Measurements from ENCODE around the gene PNCK. TPM values are rescaled to one million over a fixed set of nuclear protein-coding genes. Genes with fewer than 3 reads are reported as not detected.
A peak's percentile ranks its signal among the peaks of the same experiment; 100 is the strongest.
"Not testable (repeated sequence)": the region's sequence is repeated elsewhere in the genome, so short reads cannot be mapped to it uniquely, and the experiment has no call there.

The PNCK gene
- total RNA-seq, 1 donor, result 0.36 TPM

GRCh38 chrX:153685156-153685536, 11.5 kb upstream of the PNCK start:
- no peak overlapping the region for H3K4me2 ChIP-seq (ENCODE audit: insufficient read depth, low read length)
- H3K79me2 ChIP-seq (ENCODE audit: insufficient read depth, low read length), result peaks cover 3% of the 10 kb centered on the region
- no peak overlapping the region for H3K27ac ChIP-seq (ENCODE audit: low read depth, low read length)
- no peak overlapping the region for H3K4me3 ChIP-seq (ENCODE audit: insufficient read depth, low read length)
- peak; percentile 76 for DNase-seq (ENCODE audit: insufficient read length, low spot score, missing footprints)
- peaks cover 7% of the 10 kb centered on the region for H4K20me1 ChIP-seq (ENCODE audit: insufficient read depth, low read length)
- no peak for TF ChIP-seq CTCF (IDR thresholded peaks at IDR 0.05; ENCODE audit: extremely low read depth, low read depth, low read length)
- H3K27me3 ChIP-seq (ENCODE audit: insufficient read depth, low read length), result no peaks in the 10 kb centered on the region
- no peaks in the 10 kb centered on the region for H3K36me3 ChIP-seq (ENCODE audit: insufficient read depth, low read length)
- no peak overlapping the region for H2AFZ ChIP-seq (ENCODE audit: low read length)
- no peaks in the 10 kb centered on the region for H3K4me1 ChIP-seq (ENCODE audit: insufficient read depth, low read length)
- no peaks in the 10 kb centered on the region for H3K9me3 ChIP-seq (ENCODE audit: low read depth, low read length)

- Histone ChIP-seq H3K4me2 (ENCODE audit: insufficient read depth, low read length) (no peak overlapping the region), H4K20me1 (ENCODE audit: insufficient read depth, low read length) (peaks cover 2% of the 10 kb centered on the region), H3K27ac (ENCODE audit: low read depth, low read length) (no peak overlapping the region), H3K36me3 (ENCODE audit: insufficient read depth, low read length) (no peaks in the 10 kb centered on the region), H3K4me3 (ENCODE audit: insufficient read depth, low read length) (no peak overlapping the region), H2AFZ (ENCODE audit: low read length) (no peak overlapping the region), H3K79me2 (ENCODE audit: insufficient read depth, low read length) (no peaks in the 10 kb centered on the region), H3K9me3 (ENCODE audit: low read depth, low read length) (no peaks in the 10 kb centered on the region), H3K27me3 (ENCODE audit: insufficient read depth, low read length) (no peaks in the 10 kb centered on the region), H3K4me1 (ENCODE audit: insufficient read depth, low read length) (no peaks in the 10 kb centered on the region)
- peak; percentile 46 for DNase-seq (ENCODE audit: insufficient read length, low spot score, missing footprints)
- no peak for TF ChIP-seq CTCF (IDR thresholded peaks at IDR 0.05; ENCODE audit: extremely low read depth, low read depth, low read length)
These were observed 11.0 kb upstream of the PNCK start for GRCh38 chrX:153684467-153685155.

- not testable (repeated sequence) for H3K27ac ChIP-seq (ENCODE audit: low read depth, low read length); H3K9me3 ChIP-seq (ENCODE audit: low read depth, low read length); H3K36me3 ChIP-seq (ENCODE audit: insufficient read depth, low read length); H3K27me3 ChIP-seq (ENCODE audit: insufficient read depth, low read length); H3K4me2 ChIP-seq (ENCODE audit: insufficient read depth, low read length); H3K79me2 ChIP-seq (ENCODE audit: insufficient read depth, low read length); H3K4me1 ChIP-seq (ENCODE audit: insufficient read depth, low read length); H4K20me1 ChIP-seq (ENCODE audit: insufficient read depth, low read length); H2AFZ ChIP-seq (ENCODE audit: low read length); H3K4me3 ChIP-seq (ENCODE audit: insufficient read depth, low read length)
- peak; percentile 36 for DNase-seq (ENCODE audit: insufficient read length, low spot score, missing footprints)
These were observed 9.9 kb upstream of the PNCK start for GRCh38 chrX:153683486-153683885.

- H3K4me1 ChIP-seq (ENCODE audit: insufficient read depth, low read length), result no peaks in the 10 kb centered on the region
- no peaks in the 10 kb centered on the region for H3K79me2 ChIP-seq (ENCODE audit: insufficient read depth, low read length)
- H2AFZ ChIP-seq (ENCODE audit: low read length), result no peak overlapping the region
- H3K4me2 ChIP-seq (ENCODE audit: insufficient read depth, low read length), result no peak overlapping the region
- no peak overlapping the region for H3K27ac ChIP-seq (ENCODE audit: low read depth, low read length)
- H4K20me1 ChIP-seq (ENCODE audit: insufficient read depth, low read length), result no peaks in the 10 kb centered on the region
- H3K27me3 ChIP-seq (ENCODE audit: insufficient read depth, low read length), result no peaks in the 10 kb centered on the region
- H3K9me3 ChIP-seq (ENCODE audit: low read depth, low read length), result no peaks in the 10 kb centered on the region
- H3K4me3 ChIP-seq (ENCODE audit: insufficient read depth, low read length), result no peak overlapping the region
- peak; percentile 52 for DNase-seq (ENCODE audit: insufficient read length, low spot score, missing footprints)
- H3K36me3 ChIP-seq (ENCODE audit: insufficient read depth, low read length), result no peaks in the 10 kb centered on the region
- TF ChIP-seq CTCF (IDR thresholded peaks at IDR 0.05; ENCODE audit: extremely low read depth, low read depth, low read length), result no peak
These were observed 7.6 kb upstream of the PNCK start for GRCh38 chrX:153681175-153681574.
